Measurements from ENCODE around the gene MAPKAP1.
A peak's percentile ranks its signal among the peaks of the same experiment; 100 is the strongest.

MAPKAP1 gene

GRCh38 chr9:125537442-125538091 lies 169.4 kb downstream of the MAPKAP1 start:
- ATAC-seq: peak; percentile 36; the same call in 1 of the 3 replicates
- no peak for TF ChIP-seq SNAI2 (CRISPR knock-in tag; IDR thresholded peaks at IDR 0.05)
- TF ChIP-seq ZC3H10 (CRISPR knock-in tag; IDR thresholded peaks at IDR 0.05): no peak
- TF ChIP-seq TSHZ2 (CRISPR knock-in tag; IDR thresholded peaks at IDR 0.05): no peak
- no peak for TF ChIP-seq TCF4 (CRISPR knock-in tag; IDR thresholded peaks at IDR 0.05; ENCODE audit: borderline replicate concordance)
- no peak for TF ChIP-seq GLIS3 (CRISPR knock-in tag; IDR thresholded peaks at IDR 0.05)
- no peak for TF ChIP-seq RARB (CRISPR knock-in tag; IDR thresholded peaks at IDR 0.05)
- TF ChIP-seq, protein P1, sequence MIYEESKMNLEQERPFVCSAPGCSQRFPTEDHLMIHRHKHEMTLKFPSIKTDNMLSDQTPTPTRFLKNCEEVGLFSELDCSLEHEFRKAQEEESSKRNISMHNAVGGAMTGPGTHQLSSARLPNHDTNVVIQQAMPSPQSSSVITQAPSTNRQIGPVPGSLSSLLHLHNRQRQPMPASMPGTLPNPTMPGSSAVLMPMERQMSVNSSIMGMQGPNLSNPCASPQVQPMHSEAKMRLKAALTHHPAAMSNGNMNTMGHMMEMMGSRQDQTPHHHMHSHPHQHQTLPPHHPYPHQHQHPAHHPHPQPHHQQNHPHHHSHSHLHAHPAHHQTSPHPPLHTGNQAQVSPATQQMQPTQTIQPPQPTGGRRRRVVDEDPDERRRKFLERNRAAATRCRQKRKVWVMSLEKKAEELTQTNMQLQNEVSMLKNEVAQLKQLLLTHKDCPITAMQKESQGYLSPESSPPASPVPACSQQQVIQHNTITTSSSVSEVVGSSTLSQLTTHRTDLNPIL (CRISPR knock-in tag; IDR thresholded peaks at IDR 0.05; ENCODE audit: low read depth): no peak
- no peak for TF ChIP-seq ARNTL (CRISPR knock-in tag; IDR thresholded peaks at IDR 0.05; ENCODE audit: borderline replicate concordance, low read depth)
- no peak for TF ChIP-seq ESRRG (CRISPR knock-in tag; IDR thresholded peaks at IDR 0.05)
- no peak for TF ChIP-seq TOX (CRISPR knock-in tag; IDR thresholded peaks at IDR 0.05; ENCODE audit: borderline replicate concordance)
- no peak for TF ChIP-seq OSR1 (CRISPR knock-in tag; IDR thresholded peaks at IDR 0.05)
- TF ChIP-seq, protein P2, sequence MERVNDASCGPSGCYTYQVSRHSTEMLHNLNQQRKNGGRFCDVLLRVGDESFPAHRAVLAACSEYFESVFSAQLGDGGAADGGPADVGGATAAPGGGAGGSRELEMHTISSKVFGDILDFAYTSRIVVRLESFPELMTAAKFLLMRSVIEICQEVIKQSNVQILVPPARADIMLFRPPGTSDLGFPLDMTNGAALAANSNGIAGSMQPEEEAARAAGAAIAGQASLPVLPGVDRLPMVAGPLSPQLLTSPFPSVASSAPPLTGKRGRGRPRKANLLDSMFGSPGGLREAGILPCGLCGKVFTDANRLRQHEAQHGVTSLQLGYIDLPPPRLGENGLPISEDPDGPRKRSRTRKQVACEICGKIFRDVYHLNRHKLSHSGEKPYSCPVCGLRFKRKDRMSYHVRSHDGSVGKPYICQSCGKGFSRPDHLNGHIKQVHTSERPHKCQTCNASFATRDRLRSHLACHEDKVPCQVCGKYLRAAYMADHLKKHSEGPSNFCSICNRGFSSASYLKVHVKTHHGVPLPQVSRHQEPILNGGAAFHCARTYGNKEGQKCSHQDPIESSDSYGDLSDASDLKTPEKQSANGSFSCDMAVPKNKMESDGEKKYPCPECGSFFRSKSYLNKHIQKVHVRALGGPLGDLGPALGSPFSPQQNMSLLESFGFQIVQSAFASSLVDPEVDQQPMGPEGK (CRISPR knock-in tag; IDR thresholded peaks at IDR 0.05; ENCODE audit: borderline replicate concordance): no peak
- TF ChIP-seq ZNF70 (CRISPR knock-in tag; IDR thresholded peaks at IDR 0.05): no peak

- ATAC-seq: no peak
- TF ChIP-seq RARB (CRISPR knock-in tag; IDR thresholded peaks at IDR 0.05): no peak
- TF ChIP-seq GLIS3 (CRISPR knock-in tag; IDR thresholded peaks at IDR 0.05): no peak
- no peak for TF ChIP-seq ZC3H10 (CRISPR knock-in tag; IDR thresholded peaks at IDR 0.05)
- TF ChIP-seq ZFP3 (CRISPR knock-in tag; IDR thresholded peaks at IDR 0.05): no peak
- TF ChIP-seq ZNF565 (CRISPR knock-in tag; conservative IDR thresholded peaks at IDR 0.05; ENCODE audit: low read depth): no peak
- no peak for TF ChIP-seq ESRRG (CRISPR knock-in tag; IDR thresholded peaks at IDR 0.05)
- no peak for TF ChIP-seq TOX (CRISPR knock-in tag; IDR thresholded peaks at IDR 0.05; ENCODE audit: borderline replicate concordance)
- TF ChIP-seq ARNTL (CRISPR knock-in tag; IDR thresholded peaks at IDR 0.05; ENCODE audit: borderline replicate concordance, low read depth): no peak
Measured at GRCh38 chr9:125536776-125537175, 170.2 kb downstream of the MAPKAP1 start.

DNA sequence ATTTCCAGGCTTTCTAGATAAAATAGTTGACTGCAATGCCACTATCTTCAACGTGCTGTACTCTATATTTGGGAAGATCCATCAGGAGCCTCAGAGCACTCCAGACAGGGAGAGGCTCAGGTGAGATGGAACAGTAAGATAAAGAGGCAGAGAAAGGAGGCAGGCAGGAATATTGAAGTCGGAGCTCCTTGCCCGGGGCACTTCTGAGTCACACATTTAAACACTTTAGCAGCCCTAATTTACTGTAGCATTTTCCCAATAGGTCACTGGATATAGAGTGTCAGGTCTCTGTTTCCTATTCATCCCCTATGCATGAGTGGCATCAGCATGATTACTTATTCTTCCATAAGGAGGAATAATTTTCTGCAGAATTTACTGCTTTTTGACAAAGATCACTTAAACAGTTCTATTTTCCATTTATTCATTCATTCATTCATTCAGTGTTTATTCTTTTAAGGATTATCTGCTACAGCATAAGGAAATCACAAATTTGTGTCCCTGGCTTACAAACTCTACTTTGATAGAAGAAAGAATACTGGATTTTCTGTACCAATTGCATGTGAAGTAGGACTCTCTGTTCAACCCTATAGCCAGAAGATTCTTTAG lies 170.7 kb downstream of the MAPKAP1 start:
- no peak for ATAC-seq
- TF ChIP-seq ZNF70 (CRISPR knock-in tag; IDR thresholded peaks at IDR 0.05) (no peak), ZNF565 (CRISPR knock-in tag; conservative IDR thresholded peaks at IDR 0.05; ENCODE audit: low read depth) (no peak), PPARA (CRISPR knock-in tag; IDR thresholded peaks at IDR 0.05; ENCODE audit: borderline replicate concordance) (no peak), CSRNP3 (CRISPR knock-in tag; IDR thresholded peaks at IDR 0.05) (no peak), OSR1 (CRISPR knock-in tag; IDR thresholded peaks at IDR 0.05) (no peak), ZFP3 (CRISPR knock-in tag; IDR thresholded peaks at IDR 0.05) (no peak), RARB (CRISPR knock-in tag; IDR thresholded peaks at IDR 0.05) (no peak), ESRRG (CRISPR knock-in tag; IDR thresholded peaks at IDR 0.05) (no peak)
- TF ChIP-seq, protein P2 (CRISPR knock-in tag; IDR thresholded peaks at IDR 0.05; ENCODE audit: borderline replicate concordance): no peak
